Glutamatergic neuron (in vitro differentiated cells): ENCODE data around the gene CDK15. TPM values are rescaled to one million over a fixed set of nuclear protein-coding genes. Genes with fewer than 3 reads are reported as not detected.

ENCODE experiments used
- DNase-seq: peaks from one replicate; pipeline ENCODE4 v3.0.0; 2022
- H3K27ac Mint-ChIP-seq: one replicate; pipeline ENCODE4 v1.8.0; 2020; ENCODE audit warnings: mild to moderate bottlenecking, mixed read lengths, inconsistent platforms; ENCODE audit not compliant: unreplicated experiment
- H3K27me3 Mint-ChIP-seq: one replicate; pipeline ENCODE4 v1.8.0; 2020; ENCODE audit warnings: mild to moderate bottlenecking, moderate library complexity, mixed read lengths, inconsistent platforms; ENCODE audit not compliant: unreplicated experiment
- H3K36me3 Mint-ChIP-seq: one replicate; pipeline ENCODE4 v1.8.0; 2020; ENCODE audit warnings: mild to moderate bottlenecking, mixed read lengths, inconsistent platforms; ENCODE audit not compliant: unreplicated experiment
- H3K4me1 Mint-ChIP-seq: one replicate; pipeline ENCODE4 v1.8.0; 2020; ENCODE audit warnings: mild to moderate bottlenecking, low read depth, mixed read lengths, inconsistent platforms; ENCODE audit not compliant: unreplicated experiment
- H3K4me3 Mint-ChIP-seq: one replicate; pipeline ENCODE4 v1.8.0; 2020; ENCODE audit warnings: mild to moderate bottlenecking, mixed read lengths, inconsistent platforms; ENCODE audit not compliant: unreplicated experiment
- H3K9me3 Mint-ChIP-seq: one replicate; pipeline ENCODE4 v1.8.0; 2020; ENCODE audit warnings: mild to moderate bottlenecking, moderate library complexity, mixed read lengths, inconsistent platforms; ENCODE audit not compliant: unreplicated experiment
- CTCF ChIP-seq: fragments of 200-600 bp; sonication (generic); IDR thresholded peaks from one replicate; pipeline ENCODE4 v1.5.0; 2021; ENCODE audit not compliant: partially characterized antibody, unreplicated experiment
- total RNA-seq: library from RNA; stranded (reverse); fragmentation: NEBNext Ultra II Directional; extraction: Animal tissue kit (Norgen Biotek cat#: 25700); gene quantifications from one replicate; pipeline ENCODE4 v1.2.1, GENCODE V29; 2021; ENCODE audit not compliant: unreplicated experiment

CDK15 gene
- total RNA-seq, 1 donor from 2014 or later = 0.61 TPM

- peaks cover 2% of the 10 kb centered on the region for H3K4me1 Mint-ChIP-seq
- DNase-seq = no peak
- no peak overlapping the region for H3K4me3 Mint-ChIP-seq
- no peaks in the 10 kb centered on the region for H3K36me3 Mint-ChIP-seq
- no peaks in the 10 kb centered on the region for H3K9me3 Mint-ChIP-seq
- no peak for TF ChIP-seq CTCF
- H3K27me3 Mint-ChIP-seq = no peaks in the 10 kb centered on the region
- no peak overlapping the region for H3K27ac Mint-ChIP-seq
Observed at GRCh38 chr2:201911372-201911771, 105.0 kb downstream of the CDK15 start.

- no peak overlapping the region for H3K27ac Mint-ChIP-seq
- no peak for TF ChIP-seq CTCF
- no peaks in the 10 kb centered on the region for H3K4me1 Mint-ChIP-seq
Observed at GRCh38 chr2:201913201-201913600, 106.9 kb downstream of the CDK15 start.

GRCh38 chr2:201915446-201915845 lies 109.1 kb downstream of the CDK15 start:
- Mint-ChIP-seq H3K27me3 (no peaks in the 10 kb centered on the region), H3K4me3 (no peak overlapping the region), H3K9me3 (peaks cover 2% of the 10 kb centered on the region), H3K36me3 (no peaks in the 10 kb centered on the region), H3K4me1 (no peaks in the 10 kb centered on the region), H3K27ac (no peak overlapping the region)
- DNase-seq = no peak
- TF ChIP-seq CTCF = no peak

More at GRCh38 chr2:201913201-201913600, 106.9 kb downstream of the CDK15 start:
- H3K36me3 Mint-ChIP-seq = no peaks in the 10 kb centered on the region
- peaks cover 2% of the 10 kb centered on the region for H3K9me3 Mint-ChIP-seq
- H3K27me3 Mint-ChIP-seq = no peaks in the 10 kb centered on the region
- H3K4me3 Mint-ChIP-seq = no peak overlapping the region
- no peak for DNase-seq

GRCh38 chr2:201916565-201916964 lies 110.2 kb downstream of the CDK15 start:
- DNase-seq = no peak
- H3K4me1 Mint-ChIP-seq = peaks cover 4% of the 10 kb centered on the region
- H3K9me3 Mint-ChIP-seq = peaks cover 2% of the 10 kb centered on the region
- no peak overlapping the region for H3K27ac Mint-ChIP-seq
- TF ChIP-seq CTCF = no peak
- H3K27me3 Mint-ChIP-seq = no peaks in the 10 kb centered on the region
- peaks cover 4% of the 10 kb centered on the region for H3K36me3 Mint-ChIP-seq
- no peak overlapping the region for H3K4me3 Mint-ChIP-seq

GRCh38 chr2:201918616-201919307 lies 112.4 kb downstream of the CDK15 start:
- Mint-ChIP-seq H3K4me3 (no peak overlapping the region), H3K4me1 (peaks cover 7% of the 10 kb centered on the region), H3K9me3 (peaks cover 2% of the 10 kb centered on the region), H3K27ac (no peak overlapping the region), H3K27me3 (no peaks in the 10 kb centered on the region), H3K36me3 (peaks cover 7% of the 10 kb centered on the region)
- DNase-seq = no peak
- TF ChIP-seq CTCF = no peak
